Measurements from ENCODE around the gene MEPCE.
A peak's percentile ranks its signal among the peaks of the same experiment; 100 is the strongest.

Gene MEPCE

DNA sequence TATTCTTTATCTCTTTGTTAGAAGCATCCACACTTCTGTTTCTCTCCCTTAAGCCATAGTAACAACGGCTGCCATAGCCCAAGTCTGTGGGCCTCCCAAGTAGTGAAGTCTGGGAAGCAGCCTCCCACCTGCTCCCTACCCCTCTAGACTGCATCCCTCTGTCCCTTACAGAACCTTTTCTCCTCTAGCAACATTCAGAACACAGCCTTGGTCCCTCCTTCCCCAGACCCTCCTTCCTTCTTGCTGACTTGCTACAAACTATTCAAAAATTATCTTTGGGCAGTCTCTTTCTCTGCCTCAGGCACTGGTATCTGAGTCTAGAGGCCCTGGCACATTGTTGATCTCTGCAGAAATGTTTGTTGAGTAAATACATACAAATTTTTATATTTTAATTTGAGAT, 51.8 kb downstream of the MEPCE start:
- DNase-seq (ENCODE audit: extremely low read depth in 1 of 2, low read depth in 1 of 2), result no peak

DNA sequence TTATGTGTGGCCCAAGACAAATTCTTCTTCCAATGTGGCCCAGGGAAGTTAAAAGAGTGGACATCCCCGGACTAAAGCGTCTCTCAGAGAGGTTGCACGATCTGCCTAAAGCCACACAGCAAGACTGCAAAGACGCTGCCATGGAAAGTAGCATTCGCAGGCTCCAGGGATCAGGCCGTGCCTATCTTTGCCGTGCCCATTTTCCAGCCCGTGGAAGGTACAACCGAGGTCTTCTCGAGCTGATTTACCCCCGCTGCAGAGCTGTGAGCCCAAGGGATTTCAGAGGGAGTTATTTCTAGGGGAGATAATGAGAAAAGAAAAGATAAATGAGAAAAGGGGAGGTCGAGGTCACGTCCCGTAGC, 53.1 kb downstream of the MEPCE start:
- no peak for DNase-seq (ENCODE audit: extremely low read depth in 1 of 2, low read depth in 1 of 2)

DNA sequence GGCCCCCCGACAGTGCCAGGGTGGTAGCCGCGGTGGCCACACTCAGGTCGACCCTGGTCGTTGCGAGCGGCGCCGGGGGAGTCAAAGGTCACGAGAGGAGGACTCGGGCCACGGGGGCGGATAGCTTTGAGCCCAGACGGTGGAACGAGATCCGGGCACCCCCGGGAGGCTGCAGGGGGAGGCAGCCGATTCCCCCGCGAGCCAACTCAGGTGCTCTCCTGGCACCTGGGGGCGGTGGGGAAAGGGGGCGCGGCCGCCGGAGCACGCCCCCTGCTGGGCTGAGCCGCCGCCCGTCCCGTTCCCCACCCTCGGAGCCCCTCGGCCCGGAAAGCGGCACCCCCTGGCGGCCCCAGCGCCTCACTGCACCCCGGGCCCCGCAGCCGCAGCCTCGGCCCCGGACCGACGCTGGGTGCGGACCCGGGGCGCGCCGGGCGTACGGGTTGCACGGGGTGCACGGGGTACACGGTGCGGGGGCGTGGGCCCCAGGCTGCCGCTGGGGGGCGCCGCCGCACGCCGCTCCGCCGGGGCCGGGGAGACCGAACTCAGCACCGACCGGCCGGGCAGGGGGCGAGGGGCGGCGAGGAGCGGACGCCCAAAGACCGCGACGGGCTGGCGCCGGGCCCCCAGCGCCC, 53.6 kb downstream of the MEPCE start:
- peak; percentile 61 to 64 for DNase-seq (ENCODE audit: extremely low read depth in 1 of 2, low read depth in 1 of 2)
